ENCODE results near the gene TMEM123. TPM values are rescaled to one million over a fixed set of nuclear protein-coding genes. Genes with fewer than 3 reads are reported as not detected.

TMEM123 gene
- total and polyA plus RNA-seq, 10 of the 15 experiments (the other 5 are each of a cell fraction or from before 2014, with no cell fraction given): 35.1 to 667 (median 123) TPM

- TF ChIP-seq BCLAF1 (IDR thresholded peaks at IDR 0.05) (no peak), PAX5 (IDR thresholded peaks at IDR 0.05; ENCODE audit: borderline replicate concordance, low read depth, low read length) (0 out of 2 replicates have a peak, but pooled peaks have one; percentile 0), POLR2A (IDR thresholded peaks at IDR 0.05; ENCODE audit: low read depth, low read length) (peak; percentile 96), IKZF2 (IDR thresholded peaks at IDR 0.05) (peak; percentile 80 to 84), KDM1A (IDR thresholded peaks at IDR 0.05; ENCODE audit: borderline replicate concordance) (no peak), CUX1 (IDR thresholded peaks at IDR 0.05; ENCODE audit: insufficient replicate concordance, low read depth, low read length) (no peak), LARP7 (IDR thresholded peaks at IDR 0.05) (peak; percentile 67), POLR2AphosphoS5 (IDR thresholded peaks at IDR 0.05; ENCODE audit: low read length) (peak; percentile 83; the same call in 1 of the 2 replicates), RELA (IDR thresholded peaks at IDR 0.05; ENCODE audit: borderline replicate concordance, partially characterized antibody) (peak; percentile 29), IKZF1 (conservative IDR thresholded peaks at IDR 0.05) (peak; percentile 90), MXI1 (IDR thresholded peaks at IDR 0.05; ENCODE audit: low read depth, low read length) (peak; percentile 32; the same call in 1 of the 2 replicates), E4F1 (IDR thresholded peaks at IDR 0.05; ENCODE audit: borderline replicate concordance, partially characterized antibody) (no peak), FOXM1 (IDR thresholded peaks at IDR 0.05; ENCODE audit: low read depth, low read length) (0 out of 2 replicates have a peak, but pooled peaks have one; percentile 30), BACH1 (IDR thresholded peaks at IDR 0.05; ENCODE audit: borderline replicate concordance) (peak; percentile 83), MEF2A (IDR thresholded peaks at IDR 0.05; ENCODE audit: insufficient read depth, low read depth, low read length) (0 out of 2 replicates have a peak, but pooled peaks have one; percentile 7), ATF2 (IDR thresholded peaks at IDR 0.05; ENCODE audit: low read length) (no peak; the same call in 1 of the 2 replicates)
Observed at GRCh38 chr11:102452461-102453301, at the start of gene TMEM123 (continued).

Measured in GM12878 (cell line).